Measurements from ENCODE around the gene ZNF792. TPM values are rescaled to one million over a fixed set of nuclear protein-coding genes. Genes with fewer than 3 reads are reported as not detected.
"Not testable (repeated sequence)": the region's sequence is repeated elsewhere in the genome, so short reads cannot be mapped to it uniquely, and the experiment has no call there.

ZNF792 gene
- total RNA-seq, 1 experiment from 2014 or later = 4.5 TPM

DNA sequence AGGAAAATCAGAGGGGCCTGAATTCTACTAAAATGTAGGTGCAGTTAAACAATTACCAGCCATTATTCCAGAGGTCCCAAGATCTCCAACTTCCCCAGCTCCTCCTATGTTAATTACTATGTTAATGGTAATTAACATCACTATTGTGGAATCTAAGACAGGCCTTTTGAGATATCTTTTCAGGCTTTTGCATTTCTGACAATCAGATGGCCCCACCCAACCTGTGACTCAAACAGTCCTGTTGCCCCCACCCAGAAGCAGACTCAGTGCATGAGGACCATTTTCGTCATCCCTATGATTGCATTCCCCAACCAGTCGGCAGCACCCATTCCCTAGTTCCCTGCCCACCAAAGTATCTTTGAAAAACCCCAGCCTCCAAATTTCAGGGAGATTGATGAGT, 45.8 kb downstream of the ZNF792 start:
- Mint-ChIP-seq H3K27me3 (ENCODE audit: insufficient read depth, unreplicated experiment) (no peaks in the 10 kb centered on the region), H3K9me3 (ENCODE audit: unreplicated experiment) (peaks cover 56% of the 10 kb centered on the region), H3K4me3 (ENCODE audit: unreplicated experiment) (no peak overlapping the region), H3K4me1 (ENCODE audit: low read depth, unreplicated experiment) (peaks cover 11% of the 10 kb centered on the region), H3K36me3 (ENCODE audit: insufficient read depth, unreplicated experiment) (peaks cover 7% of the 10 kb centered on the region), H3K27ac (ENCODE audit: unreplicated experiment) (no peak overlapping the region)
- ChIA-PET POLR2A (no interaction called here), CTCF (no interaction called here)
- Histone ChIP-seq H3K27me3 (replicated peaks; ENCODE audit: control insufficient read depth, insufficient read depth, low read length) (no peaks in the 10 kb centered on the region), H3K4me1 (peaks cover 13% of the 10 kb centered on the region), H3K4me3 (ENCODE audit: low read depth, low read length) (no peak overlapping the region), H3K36me3 (ENCODE audit: control insufficient read depth, insufficient read depth, low read length) (no peaks in the 10 kb centered on the region), H3K9me3 (peaks cover 43% of the 10 kb centered on the region)
- DNase-seq = no peak
- intact Hi-C loops (cut with micrococcal nuclease; ENCODE audit: unreplicated experiment) = no loop called here
- no TSS peak for BruUV-seq (replicated peaks)
- no peak for TF ChIP-seq CTCF (IDR thresholded peaks at IDR 0.05; ENCODE audit: insufficient read depth in 1 of 2, low read depth in 1 of 2, low read length in 1 of 2, severe bottlenecking in 1 of 2, unreplicated experiment in 1 of 2)

DNA sequence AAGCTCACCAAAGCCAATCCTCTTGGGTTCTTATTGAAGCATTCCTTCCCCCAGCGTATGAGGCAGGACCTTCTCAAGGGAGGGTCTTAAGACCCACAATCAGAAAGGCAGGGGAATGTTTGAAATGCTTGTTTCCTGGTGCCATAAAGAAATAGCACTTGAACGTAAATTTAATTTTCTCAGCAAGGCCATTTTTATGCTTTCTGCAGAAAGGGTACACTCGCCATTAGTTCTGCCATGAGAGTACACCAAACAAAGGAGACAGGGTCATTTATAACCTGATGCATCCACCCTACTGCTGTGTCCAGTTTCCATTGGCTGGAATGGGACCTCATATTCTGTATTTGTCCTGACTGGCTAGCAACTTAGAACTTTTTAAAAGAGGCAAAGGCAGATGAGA, 46.9 kb downstream of the ZNF792 start:
- DNase-seq; H3K4me3 Mint-ChIP-seq (ENCODE audit: unreplicated experiment); BruUV-seq (replicated peaks); H3K27me3 Mint-ChIP-seq (ENCODE audit: insufficient read depth, unreplicated experiment); H3K27ac Mint-ChIP-seq (ENCODE audit: unreplicated experiment); H3K36me3 ChIP-seq (ENCODE audit: control insufficient read depth, insufficient read depth, low read length); H3K4me3 ChIP-seq (ENCODE audit: low read depth, low read length); CTCF ChIA-PET; POLR2A ChIA-PET; intact Hi-C loops (cut with micrococcal nuclease; ENCODE audit: unreplicated experiment); H3K36me3 Mint-ChIP-seq (ENCODE audit: insufficient read depth, unreplicated experiment); H3K27me3 ChIP-seq (replicated peaks; ENCODE audit: control insufficient read depth, insufficient read depth, low read length): not testable (repeated sequence)
- Histone ChIP-seq H3K9me3 (peaks cover 43% of the 10 kb centered on the region), H3K4me1 (peaks cover 13% of the 10 kb centered on the region)
- H3K9me3 Mint-ChIP-seq (ENCODE audit: unreplicated experiment) = peaks cover 56% of the 10 kb centered on the region
- H3K4me1 Mint-ChIP-seq (ENCODE audit: low read depth, unreplicated experiment) = peaks cover 11% of the 10 kb centered on the region

GRCh38 chr19:34910770-34911169, 53.3 kb downstream of the ZNF792 start:
- no peak overlapping the region for H3K4me3 Mint-ChIP-seq (ENCODE audit: unreplicated experiment)
- no peak overlapping the region for H3K4me3 ChIP-seq (ENCODE audit: low read depth, low read length)
- H3K36me3 Mint-ChIP-seq (ENCODE audit: insufficient read depth, unreplicated experiment) = no peaks in the 10 kb centered on the region
- intact Hi-C loops (cut with micrococcal nuclease; ENCODE audit: unreplicated experiment) = no loop called here
- no peak for DNase-seq
- no peak overlapping the region for H3K27ac Mint-ChIP-seq (ENCODE audit: unreplicated experiment)
- H3K4me1 ChIP-seq = no peaks in the 10 kb centered on the region
- H3K27me3 ChIP-seq (replicated peaks; ENCODE audit: control insufficient read depth, insufficient read depth, low read length) = no peaks in the 10 kb centered on the region
- no peak for TF ChIP-seq CTCF (IDR thresholded peaks at IDR 0.05; ENCODE audit: insufficient read depth in 1 of 2, low read depth in 1 of 2, low read length in 1 of 2, severe bottlenecking in 1 of 2, unreplicated experiment in 1 of 2)
- no peaks in the 10 kb centered on the region for H3K36me3 ChIP-seq (ENCODE audit: control insufficient read depth, insufficient read depth, low read length)
- H3K27me3 Mint-ChIP-seq (ENCODE audit: insufficient read depth, unreplicated experiment) = peaks cover 10% of the 10 kb centered on the region
- H3K4me1 Mint-ChIP-seq (ENCODE audit: low read depth, unreplicated experiment) = no peaks in the 10 kb centered on the region
- POLR2A ChIA-PET = no interaction called here
- no TSS peak for BruUV-seq (replicated peaks)
- CTCF ChIA-PET = no interaction called here
- H3K9me3 Mint-ChIP-seq (ENCODE audit: unreplicated experiment) = peaks cover 19% of the 10 kb centered on the region
- H3K9me3 ChIP-seq = peaks cover 4% of the 10 kb centered on the region; the same call in 1 of the 2 replicates

Other genes starting within 250 kb of the ZNF792 start
- 5.4 and 6.2 TPM in 2 replicates for gene ZNF181, start 230.0 kb downstream of the ZNF792 start, total RNA-seq (2022)
- 5.0 and 6.8 TPM in 2 replicates for gene ZNF599, start 191.0 kb downstream of the ZNF792 start, total RNA-seq (2022)
- gene ZNF30, start 37.3 kb downstream of the ZNF792 start, total RNA-seq (2022) = 5.2 and 5.6 TPM in 2 replicates
- 110 and 132 TPM in 2 replicates for gene GRAMD1A, start 36.1 kb upstream of the ZNF792 start, total RNA-seq (2022)
- gene SCN1B, start 66.2 kb upstream of the ZNF792 start, total RNA-seq (2022) = 1.7 and 1.9 TPM in 2 replicates
- 20.8 and 21.1 TPM in 2 replicates for gene HPN, start 77.5 kb upstream of the ZNF792 start, total RNA-seq (2022)
- gene FXYD3, start 151.6 kb upstream of the ZNF792 start, total RNA-seq (2022) = 26.8 and 36.7 TPM in 2 replicates
- gene LGI4, start 170.8 kb upstream of the ZNF792 start, total RNA-seq (2022) = 0.37 and 0.43 TPM in 2 replicates
- gene FXYD1, start 174.6 kb upstream of the ZNF792 start, total RNA-seq (2022) = not detected in 2 replicates
- not detected in 2 replicates for gene FXYD7, start 179.0 kb upstream of the ZNF792 start, total RNA-seq (2022)
- 20.2 and 20.4 TPM in 2 replicates for gene FXYD5, start 190.5 kb upstream of the ZNF792 start, total RNA-seq (2022)

Data from Caco-2 (cell line).